ENCODE results near the gene DDX1. TPM values are rescaled to one million over a fixed set of nuclear protein-coding genes. Genes with fewer than 3 reads are reported as not detected.

The DDX1 gene
- total and polyA plus RNA-seq, 7 donors = 116 to 166 (median 132) TPM

DNA sequence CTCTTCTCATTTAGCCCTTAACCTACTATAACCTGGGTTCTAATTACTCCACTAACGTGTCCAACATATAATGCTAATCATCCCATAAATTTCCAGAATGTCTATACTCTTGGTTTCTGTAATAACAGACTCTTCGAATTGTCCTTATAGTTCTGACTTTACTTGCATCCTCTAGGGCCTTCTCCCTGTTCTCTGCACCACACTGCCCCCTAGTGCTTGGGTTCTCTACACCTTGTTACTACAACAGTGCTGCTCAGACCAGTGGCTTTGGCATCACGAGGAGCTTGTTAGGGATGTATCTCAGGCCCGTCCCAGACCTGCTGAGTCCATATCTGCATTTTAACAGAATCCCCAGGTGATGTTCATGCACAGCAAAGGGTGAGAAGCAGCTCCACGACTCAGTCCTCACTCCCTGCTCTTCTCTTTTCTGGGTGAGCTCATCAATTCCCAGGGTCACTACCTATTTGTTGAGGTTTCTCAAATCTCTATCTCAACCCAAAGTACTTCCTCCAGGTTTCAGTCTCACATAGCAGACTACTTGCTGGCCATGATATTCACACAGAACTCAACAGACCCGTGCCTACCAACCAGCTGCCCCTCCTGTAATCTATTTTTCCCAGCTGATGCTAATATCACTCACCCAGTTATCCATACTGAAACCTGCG is 14.5 kb upstream of the DDX1 start:
- H3K27ac ChIP-seq = no peak overlapping the region
- H3K4me3 ChIP-seq = no peak overlapping the region
- 22 to 25% (median 23%) methylated on average over 7 of the region's 7 CpGs for WGBS, 3 donors
- no peaks in the 10 kb centered on the region for H3K27me3 ChIP-seq (ENCODE audit: insufficient read depth in 3 of 3, low read length in 2 of 3)
- H3K4me1 ChIP-seq = no peaks in the 10 kb centered on the region
- H3K9me3 ChIP-seq = no peaks in the 10 kb centered on the region
- TF ChIP-seq, protein P1, sequence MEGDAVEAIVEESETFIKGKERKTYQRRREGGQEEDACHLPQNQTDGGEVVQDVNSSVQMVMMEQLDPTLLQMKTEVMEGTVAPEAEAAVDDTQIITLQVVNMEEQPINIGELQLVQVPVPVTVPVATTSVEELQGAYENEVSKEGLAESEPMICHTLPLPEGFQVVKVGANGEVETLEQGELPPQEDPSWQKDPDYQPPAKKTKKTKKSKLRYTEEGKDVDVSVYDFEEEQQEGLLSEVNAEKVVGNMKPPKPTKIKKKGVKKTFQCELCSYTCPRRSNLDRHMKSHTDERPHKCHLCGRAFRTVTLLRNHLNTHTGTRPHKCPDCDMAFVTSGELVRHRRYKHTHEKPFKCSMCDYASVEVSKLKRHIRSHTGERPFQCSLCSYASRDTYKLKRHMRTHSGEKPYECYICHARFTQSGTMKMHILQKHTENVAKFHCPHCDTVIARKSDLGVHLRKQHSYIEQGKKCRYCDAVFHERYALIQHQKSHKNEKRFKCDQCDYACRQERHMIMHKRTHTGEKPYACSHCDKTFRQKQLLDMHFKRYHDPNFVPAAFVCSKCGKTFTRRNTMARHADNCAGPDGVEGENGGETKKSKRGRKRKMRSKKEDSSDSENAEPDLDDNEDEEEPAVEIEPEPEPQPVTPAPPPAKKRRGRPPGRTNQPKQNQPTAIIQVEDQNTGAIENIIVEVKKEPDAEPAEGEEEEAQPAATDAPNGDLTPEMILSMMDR (IDR thresholded peaks at IDR 0.05) = peak; percentile 77
- peak; percentile 75 to 84 for DNase-seq
- ATAC-seq = peak; percentile 80 to 92 (median 86)
- intact Hi-C loops (cut with DNase I) = no loop called here
- H3K36me3 ChIP-seq (ENCODE audit: insufficient read depth in 1 of 2, low read depth in 1 of 2) = no peaks in the 10 kb centered on the region

DNA sequence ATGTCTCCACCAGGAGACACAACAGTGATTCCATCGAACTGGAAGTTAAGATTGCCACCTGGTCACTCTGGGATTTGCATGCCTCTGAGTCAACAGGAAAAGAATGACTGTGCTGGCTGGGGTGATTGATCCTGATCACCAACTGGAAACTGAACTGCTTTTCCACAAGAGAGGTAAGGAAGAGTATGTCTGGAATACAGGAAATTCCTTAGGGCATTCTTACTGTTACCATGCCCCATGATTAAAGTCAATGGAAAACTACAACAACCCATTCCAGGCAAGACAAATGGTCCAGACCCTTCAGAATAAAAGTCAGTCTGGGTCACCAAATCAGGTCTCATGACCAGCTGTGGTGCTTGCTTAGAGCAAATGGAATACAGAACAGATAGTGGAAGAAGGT is 12.0 kb upstream of the DDX1 start:
- Histone ChIP-seq H3K4me1 (no peaks in the 10 kb centered on the region), H3K36me3 (ENCODE audit: insufficient read depth in 1 of 2, low read depth in 1 of 2) (no peaks in the 10 kb centered on the region), H3K9me3 (no peaks in the 10 kb centered on the region), H3K27me3 (ENCODE audit: insufficient read depth in 3 of 3, low read length in 2 of 3) (peaks cover 0 to 6% (median 0%) of the 10 kb centered on the region in 3 donors), H3K27ac (no peak overlapping the region), H3K4me3 (no peak overlapping the region)
- ATAC-seq (no peak), DNase-seq (no peak)
- WGBS, 3 donors = 39 to 47% (median 42%) methylated on average over 1 of the region's 1 CpG
- intact Hi-C loops (cut with DNase I) = no loop called here
- TF ChIP-seq, protein P1 (IDR thresholded peaks at IDR 0.05) = no peak

DNA sequence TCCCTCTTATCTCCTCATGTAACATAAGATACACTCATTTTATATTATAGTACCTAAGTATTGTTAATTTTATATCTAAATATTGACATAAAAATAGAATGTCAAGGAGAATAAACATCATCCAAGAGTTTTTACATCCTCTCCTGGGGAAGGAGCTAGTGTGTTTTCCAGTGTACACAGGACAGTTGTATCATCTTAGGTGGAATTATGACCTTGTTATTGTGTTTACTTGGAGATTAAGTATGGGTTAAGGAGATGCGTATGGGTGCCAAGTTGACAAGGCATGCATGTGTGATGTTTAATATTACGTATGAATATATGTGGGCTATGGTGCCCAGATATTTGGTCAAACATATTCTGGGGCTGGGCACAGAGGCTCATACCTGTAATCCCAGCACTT is 11.2 kb upstream of the DDX1 start:
- no peaks in the 10 kb centered on the region for H3K36me3 ChIP-seq (ENCODE audit: insufficient read depth in 1 of 2, low read depth in 1 of 2)
- ATAC-seq (no peak), DNase-seq (no peak)
- no peak overlapping the region for H3K4me3 ChIP-seq
- H3K4me1 ChIP-seq = no peaks in the 10 kb centered on the region
- intact Hi-C loops (cut with DNase I) = no loop called here
- WGBS, 3 donors = 80 to 95% (median 85%) methylated on average over 2 of the region's 2 CpGs
- no peak overlapping the region for H3K27ac ChIP-seq
- TF ChIP-seq, protein P1 (IDR thresholded peaks at IDR 0.05) = no peak
- H3K9me3 ChIP-seq = no peaks in the 10 kb centered on the region
- H3K27me3 ChIP-seq (ENCODE audit: insufficient read depth in 3 of 3, low read length in 2 of 3) = peaks cover 0 to 6% (median 0%) of the 10 kb centered on the region in 3 donors

DNA sequence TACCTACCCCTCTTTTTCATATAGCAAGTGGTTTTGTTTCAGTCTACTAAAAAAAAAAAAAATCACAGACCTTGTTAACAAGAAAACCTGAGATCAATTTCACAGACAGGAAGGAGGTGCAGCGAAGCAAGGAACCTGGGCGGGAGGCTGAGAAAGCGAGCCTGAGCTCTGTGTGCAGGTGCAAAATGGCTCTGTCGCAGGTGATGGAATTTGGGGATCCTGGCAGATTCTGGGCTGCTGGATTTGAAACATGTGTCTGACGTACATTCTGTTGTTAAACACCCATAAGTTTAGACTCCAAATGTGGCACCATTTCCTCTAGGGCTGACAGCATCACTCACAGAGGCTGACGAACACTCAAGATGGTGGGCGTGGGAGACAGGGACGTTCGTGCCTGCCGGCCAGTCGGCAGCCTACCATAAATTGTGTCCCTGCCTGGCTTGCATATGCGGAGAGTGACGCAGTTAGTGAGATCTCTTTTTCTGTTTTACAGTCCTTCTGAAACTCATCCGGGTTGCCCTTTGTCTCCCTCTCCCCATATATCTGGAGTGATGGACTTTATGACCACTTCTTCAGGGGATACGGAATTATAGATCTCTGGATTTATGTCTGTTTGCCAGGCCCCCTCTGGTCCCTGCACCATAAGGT is 8.8 kb upstream of the DDX1 start:
- Histone ChIP-seq H3K27ac (no peak overlapping the region), H3K9me3 (no peaks in the 10 kb centered on the region), H3K4me1 (no peaks in the 10 kb centered on the region), H3K36me3 (ENCODE audit: insufficient read depth in 1 of 2, low read depth in 1 of 2) (no peaks in the 10 kb centered on the region), H3K27me3 (ENCODE audit: insufficient read depth in 3 of 3, low read length in 2 of 3) (peaks cover 0 to 6% (median 0%) of the 10 kb centered on the region in 3 donors), H3K4me3 (no peak overlapping the region)
- WGBS, 3 donors = 39 to 46% (median 45%) methylated on average over 15 of the region's 15 CpGs
- DNase-seq (no peak), ATAC-seq (no peak)
- TF ChIP-seq, protein P1 (IDR thresholded peaks at IDR 0.05) = no peak
- intact Hi-C loops (cut with DNase I) = no loop called here

Data from psoas muscle (tissue), 8 donors.